Upper lobe of left lung (tissue), 4 donors: ENCODE data around the gene ROS1.

Source experiments
- CTCF ChIP-seq, 6 experiments: fragments of 450-650 bp in 4 of 6; fragments of 200-600 bp in 2 of 6; sonication (generic) in 2 of 6; IDR thresholded peaks; one replicate each; pipeline ENCODE4 v1.5.1; 2016 to 2019; ENCODE audit warnings: antibody characterized with exemption in 6 of 6
- EP300 ChIP-seq, 4 donors: sonication (generic); formaldehyde crosslinking; IDR thresholded peaks; one replicate each; pipeline ENCODE4 v1.5.1; 2017; ENCODE audit warnings: antibody characterized with exemption in 4 of 4, control low read depth in 2 of 4
- POLR2A ChIP-seq, 4 donors: fragments of 450-650 bp; IDR thresholded peaks; one replicate each; pipeline ENCODE4 v1.5.1; 2016 to 2017; ENCODE audit warnings: antibody characterized with exemption in 4 of 4, mild to moderate bottlenecking in 2 of 4
- POLR2AphosphoS5 ChIP-seq, 2 donors: sonication (generic); formaldehyde crosslinking; IDR thresholded peaks; one replicate each; pipeline ENCODE4 v1.5.1; 2017; ENCODE audit warnings: antibody characterized with exemption in 2 of 2

DNA sequence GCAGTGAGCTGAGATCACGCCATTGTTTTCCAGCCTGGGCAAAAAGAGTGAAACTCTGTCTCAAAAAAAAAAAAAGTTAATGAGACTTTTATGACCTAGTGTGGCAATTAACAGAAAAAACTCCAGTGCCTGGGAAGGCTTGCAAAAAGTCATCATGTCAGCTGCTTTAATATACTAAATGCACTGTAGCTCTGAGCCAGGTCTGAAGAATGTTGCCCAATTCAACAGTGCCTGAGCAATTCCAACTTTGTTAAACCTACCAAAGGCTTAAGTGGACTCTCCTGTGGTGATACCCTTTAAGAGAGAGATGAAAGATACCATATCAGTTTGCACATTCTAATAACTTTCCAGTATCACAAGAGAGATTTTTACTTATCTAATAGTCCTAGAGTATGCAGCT is 6.5 kb upstream of the ROS1 start:
- TF ChIP-seq POLR2A (IDR thresholded peaks at IDR 0.05) = no peak
- no peak for TF ChIP-seq CTCF (IDR thresholded peaks at IDR 0.05)
- no peak for TF ChIP-seq EP300 (IDR thresholded peaks at IDR 0.05)
- TF ChIP-seq POLR2AphosphoS5 (IDR thresholded peaks at IDR 0.05) = no peak
